Suprapubic skin (tissue), 4 donors: ENCODE measurements around the gene CMAS. TPM values are rescaled to one million over a fixed set of nuclear protein-coding genes. Genes with fewer than 3 reads are reported as not detected.

Source experiments
- DNase-seq, 2 donors: peaks; one replicate each; pipeline ENCODE4 v3.0.0-alpha.2; 2019; ENCODE audit warnings: low spot score in 2 of 2
- H3K27ac ChIP-seq: fragments of 200-600 bp; sonication (generic); one replicate; pipeline ENCODE4 v1.5.1; 2019
- H3K27me3 ChIP-seq: fragments of 200-600 bp; sonication (generic); one replicate; pipeline ENCODE4 v1.5.1; 2019
- H3K36me3 ChIP-seq: fragments of 200-600 bp; sonication (generic); one replicate; pipeline ENCODE4 v1.5.1; 2019
- H3K4me1 ChIP-seq: fragments of 200-600 bp; sonication (generic); one replicate; pipeline ENCODE4 v1.5.1; 2019
- H3K4me3 ChIP-seq: fragments of 200-600 bp; sonication (generic); one replicate; pipeline ENCODE4 v1.5.1; 2019; ENCODE audit warnings: mild to moderate bottlenecking
- H3K9me3 ChIP-seq: fragments of 200-600 bp; sonication (generic); one replicate; pipeline ENCODE4 v1.5.1; 2019
- EP300 ChIP-seq: sonication (generic); formaldehyde crosslinking; IDR thresholded peaks from one replicate; pipeline ENCODE4 v1.6.1; 2017; ENCODE audit warnings: antibody characterized with exemption
- POLR2A ChIP-seq, 2 donors: fragments of 450-650 bp; IDR thresholded peaks; one replicate each; pipeline ENCODE4 v1.6.1; 2017; ENCODE audit warnings: antibody characterized with exemption in 2 of 2, mild to moderate bottlenecking in 2 of 2, moderate library complexity in 2 of 2
- POLR2AphosphoS5 ChIP-seq, 3 donors: sonication (generic); formaldehyde crosslinking; IDR thresholded peaks; one replicate each; pipeline ENCODE4 v1.6.1; 2017; ENCODE audit warnings: antibody characterized with exemption in 3 of 3
- WGBS: methylation state at CpG from one replicate; pipeline ENCODE4 v1.1.5; 2018; 5-methylcytosine and 5-hydroxymethylcytosine counted together
- total RNA-seq, 4 donors: library from RNA; depleted of rRNA; stranded (reverse); fragments of >200 nt; gene quantifications; one replicate each; pipeline ENCODE4 v1.1.0, GENCODE V29; 2016
- TF ChIP-seq, protein P1 (sequence below), 2 donors: fragments of 200-600 bp in 1 of 2; fragments of 450-650 bp in 1 of 2; sonication (generic) in 1 of 2; IDR thresholded peaks; one replicate each; pipeline ENCODE4 v1.5.1; 2016 to 2019; ENCODE audit warnings: antibody characterized with exemption in 2 of 2, mild to moderate bottlenecking in 1 of 2, moderate library complexity in 1 of 2

Gene CMAS
- total RNA-seq, 4 donors from 2014 or later: 20.3 to 25.8 (median 22.9) TPM

- 85% methylated on average over 1 of the region's 1 CpG for WGBS
- Histone ChIP-seq H3K27ac (no peak overlapping the region), H3K9me3 (no peaks in the 10 kb centered on the region), H3K4me3 (no peak overlapping the region), H3K36me3 (no peaks in the 10 kb centered on the region), H3K4me1 (no peaks in the 10 kb centered on the region), H3K27me3 (no peaks in the 10 kb centered on the region)
- no peak for DNase-seq
- TF ChIP-seq POLR2AphosphoS5 (IDR thresholded peaks at IDR 0.05) (no peak), EP300 (no peak), POLR2A (IDR thresholded peaks at IDR 0.05) (no peak)
- TF ChIP-seq, protein P1, sequence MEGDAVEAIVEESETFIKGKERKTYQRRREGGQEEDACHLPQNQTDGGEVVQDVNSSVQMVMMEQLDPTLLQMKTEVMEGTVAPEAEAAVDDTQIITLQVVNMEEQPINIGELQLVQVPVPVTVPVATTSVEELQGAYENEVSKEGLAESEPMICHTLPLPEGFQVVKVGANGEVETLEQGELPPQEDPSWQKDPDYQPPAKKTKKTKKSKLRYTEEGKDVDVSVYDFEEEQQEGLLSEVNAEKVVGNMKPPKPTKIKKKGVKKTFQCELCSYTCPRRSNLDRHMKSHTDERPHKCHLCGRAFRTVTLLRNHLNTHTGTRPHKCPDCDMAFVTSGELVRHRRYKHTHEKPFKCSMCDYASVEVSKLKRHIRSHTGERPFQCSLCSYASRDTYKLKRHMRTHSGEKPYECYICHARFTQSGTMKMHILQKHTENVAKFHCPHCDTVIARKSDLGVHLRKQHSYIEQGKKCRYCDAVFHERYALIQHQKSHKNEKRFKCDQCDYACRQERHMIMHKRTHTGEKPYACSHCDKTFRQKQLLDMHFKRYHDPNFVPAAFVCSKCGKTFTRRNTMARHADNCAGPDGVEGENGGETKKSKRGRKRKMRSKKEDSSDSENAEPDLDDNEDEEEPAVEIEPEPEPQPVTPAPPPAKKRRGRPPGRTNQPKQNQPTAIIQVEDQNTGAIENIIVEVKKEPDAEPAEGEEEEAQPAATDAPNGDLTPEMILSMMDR (IDR thresholded peaks at IDR 0.05): no peak
Observed at GRCh38 chr12:22029991-22030390, 16.0 kb upstream of the CMAS start.

GRCh38 chr12:22032732-22033131 lies 13.3 kb upstream of the CMAS start:
- Histone ChIP-seq H3K4me3 (no peak overlapping the region), H3K9me3 (no peaks in the 10 kb centered on the region), H3K36me3 (no peaks in the 10 kb centered on the region), H3K4me1 (no peaks in the 10 kb centered on the region), H3K27me3 (no peaks in the 10 kb centered on the region), H3K27ac (no peak overlapping the region)
- TF ChIP-seq EP300 (no peak), POLR2AphosphoS5 (IDR thresholded peaks at IDR 0.05) (no peak), POLR2A (IDR thresholded peaks at IDR 0.05) (no peak)
- TF ChIP-seq, protein P1 (IDR thresholded peaks at IDR 0.05): no peak
- DNase-seq: no peak

DNA sequence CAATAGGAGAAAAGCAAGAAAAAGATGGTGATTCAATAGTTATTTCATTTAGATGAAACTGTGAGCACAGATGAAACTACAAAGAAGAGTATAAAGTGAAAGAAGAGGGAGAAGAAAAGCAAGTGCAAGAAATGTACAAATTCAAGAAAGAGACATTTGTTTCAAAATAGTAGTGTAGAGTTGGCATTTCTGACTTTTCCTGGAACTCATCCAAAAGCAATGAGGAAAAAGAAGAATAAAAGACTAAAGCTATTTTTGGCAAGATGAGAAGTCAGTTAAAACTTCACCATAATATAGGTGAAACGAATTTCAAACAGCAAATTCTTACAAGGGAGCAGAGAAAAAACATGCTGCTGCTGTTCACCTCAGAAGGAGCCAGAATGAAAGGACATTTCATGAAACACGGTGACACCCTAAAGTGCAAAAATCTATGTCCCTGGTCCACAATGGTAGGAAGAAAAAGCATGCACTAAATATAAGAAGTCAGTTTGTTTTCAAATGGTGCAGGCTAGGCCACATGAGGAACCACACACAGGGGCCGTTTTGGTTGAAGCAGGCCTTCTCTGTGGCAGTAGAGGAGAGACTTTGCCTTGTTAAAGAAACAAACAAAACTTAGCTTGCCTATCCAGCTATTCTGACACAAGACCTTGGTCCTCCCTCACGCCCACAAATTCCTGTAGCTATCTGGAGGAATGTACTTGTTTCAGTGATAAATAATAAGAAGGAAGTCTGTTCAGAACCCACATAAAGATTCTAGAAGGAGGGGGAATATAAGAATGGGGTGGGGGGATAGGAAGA lies 11.1 kb upstream of the CMAS start:
- Histone ChIP-seq H3K27ac (no peak overlapping the region), H3K9me3 (no peaks in the 10 kb centered on the region), H3K4me3 (no peak overlapping the region), H3K36me3 (no peaks in the 10 kb centered on the region), H3K27me3 (no peaks in the 10 kb centered on the region), H3K4me1 (no peaks in the 10 kb centered on the region)
- TF ChIP-seq, protein P1 (IDR thresholded peaks at IDR 0.05): no peak
- DNase-seq: no peak
- 34% methylated on average over 4 of the region's 4 CpGs for WGBS

DNA sequence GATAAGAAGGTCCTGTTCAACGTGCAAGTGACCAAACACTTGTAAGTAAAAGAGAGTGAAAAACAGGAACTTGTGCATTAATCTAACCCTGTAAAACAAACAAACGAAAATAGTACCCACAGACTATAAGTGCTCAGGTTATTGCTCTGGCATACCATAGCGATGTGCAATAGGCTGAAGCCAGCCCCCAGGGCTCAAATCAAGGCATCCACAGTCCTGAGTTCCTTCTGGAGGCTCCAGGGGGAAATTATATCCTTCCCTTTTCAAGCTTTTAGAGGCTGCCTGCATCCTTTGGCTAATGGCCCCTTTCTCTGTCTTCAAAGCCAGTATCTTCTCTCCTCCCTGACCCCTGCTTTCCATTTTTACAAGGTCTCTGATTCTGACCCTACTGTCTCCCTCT lies 8.1 kb upstream of the CMAS start:
- H3K4me1 ChIP-seq: no peaks in the 10 kb centered on the region
- DNase-seq: no peak
- no peaks in the 10 kb centered on the region for H3K9me3 ChIP-seq
- no peak for TF ChIP-seq POLR2A (IDR thresholded peaks at IDR 0.05)
- TF ChIP-seq POLR2AphosphoS5 (IDR thresholded peaks at IDR 0.05): no peak
- TF ChIP-seq EP300: no peak
- TF ChIP-seq, protein P1 (IDR thresholded peaks at IDR 0.05): no peak
- H3K27me3 ChIP-seq: no peaks in the 10 kb centered on the region
- no peak overlapping the region for H3K27ac ChIP-seq
- no peaks in the 10 kb centered on the region for H3K36me3 ChIP-seq
- whole genome bisulfite sequencing: 81% methylated on average over 3 of the region's 3 CpGs
- no peak overlapping the region for H3K4me3 ChIP-seq

GRCh38 chr12:22038734-22039133 lies 7.3 kb upstream of the CMAS start:
- Histone ChIP-seq H3K27me3 (no peaks in the 10 kb centered on the region), H3K9me3 (no peaks in the 10 kb centered on the region), H3K27ac (no peak overlapping the region), H3K4me3 (no peak overlapping the region), H3K36me3 (no peaks in the 10 kb centered on the region), H3K4me1 (no peaks in the 10 kb centered on the region)
- DNase-seq: no peak
- TF ChIP-seq, protein P1 (IDR thresholded peaks at IDR 0.05): no peak
- TF ChIP-seq POLR2AphosphoS5 (IDR thresholded peaks at IDR 0.05) (no peak), EP300 (no peak), POLR2A (IDR thresholded peaks at IDR 0.05) (no peak)
